GM19395 (cell line): ENCODE data around the gene DIP2C.
"Not testable (repeated sequence)": the region's sequence is repeated elsewhere in the genome, so short reads cannot be mapped to it uniquely, and the experiment has no call there.

Experiments used
- ATAC-seq: cut with Tn5 transposase; IDR thresholded peaks from one replicate; pipeline ENCODE4 v1.9.1; 2021; ENCODE audit warnings: mild to moderate bottlenecking, moderate library complexity; ENCODE audit not compliant: unreplicated experiment

DIP2C gene

DNA sequence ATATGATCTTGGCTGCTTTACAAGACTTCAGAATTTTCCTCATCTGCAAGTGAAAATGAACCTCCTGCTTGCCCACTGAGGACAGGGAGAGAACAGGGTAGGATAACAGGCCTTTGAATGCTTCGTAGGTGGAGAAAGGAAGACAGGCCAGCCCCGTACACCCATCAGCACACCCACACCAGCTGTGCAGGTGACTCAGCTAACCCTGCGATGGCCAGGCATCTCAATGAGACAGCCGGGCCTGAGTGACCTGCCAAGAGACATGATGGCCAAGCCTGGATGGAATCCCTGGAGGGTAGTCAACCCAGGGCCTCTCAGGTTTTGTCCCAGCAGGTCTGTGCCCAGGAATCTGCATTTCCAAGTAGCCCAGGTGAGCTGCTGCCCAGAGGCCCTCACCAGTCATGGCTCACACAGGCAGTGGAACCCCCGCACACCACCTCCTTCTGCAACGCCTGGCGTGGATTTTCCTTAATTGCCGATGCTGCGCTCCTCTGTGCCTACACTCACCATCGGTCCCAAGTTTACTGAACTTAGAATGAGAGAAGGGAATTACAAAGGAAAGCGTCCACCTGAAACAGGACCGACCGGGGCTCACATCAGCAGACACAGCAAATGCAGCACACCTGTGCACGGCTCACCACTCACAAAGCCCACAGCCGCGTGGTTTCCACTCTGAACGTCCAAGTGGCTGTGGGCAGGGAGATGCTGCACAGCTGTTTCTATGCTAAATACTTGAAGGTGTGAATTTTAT lies 163.7 kb downstream of the DIP2C start:
- no peak for ATAC-seq

DNA sequence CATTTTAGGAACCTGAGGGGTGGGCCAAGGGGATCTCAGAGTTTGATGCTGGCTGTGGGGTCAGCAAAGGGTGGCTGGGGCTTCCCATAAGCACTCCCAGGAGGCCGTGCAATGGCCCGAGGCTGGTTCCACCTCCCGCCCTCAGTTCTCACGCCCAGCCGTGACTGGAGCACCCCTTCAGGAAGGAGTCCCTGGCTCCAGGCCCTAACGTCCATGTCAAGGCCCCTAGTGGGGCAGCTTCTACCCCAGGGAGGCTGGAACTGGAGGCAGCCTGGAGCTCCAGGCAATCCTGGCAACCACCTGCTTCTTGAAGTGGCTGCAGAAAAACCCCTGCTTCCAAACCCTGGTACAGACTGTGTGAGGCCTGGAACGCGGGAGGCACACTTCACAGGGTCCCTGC lies 165.5 kb downstream of the DIP2C start:
- no peak for ATAC-seq

DNA sequence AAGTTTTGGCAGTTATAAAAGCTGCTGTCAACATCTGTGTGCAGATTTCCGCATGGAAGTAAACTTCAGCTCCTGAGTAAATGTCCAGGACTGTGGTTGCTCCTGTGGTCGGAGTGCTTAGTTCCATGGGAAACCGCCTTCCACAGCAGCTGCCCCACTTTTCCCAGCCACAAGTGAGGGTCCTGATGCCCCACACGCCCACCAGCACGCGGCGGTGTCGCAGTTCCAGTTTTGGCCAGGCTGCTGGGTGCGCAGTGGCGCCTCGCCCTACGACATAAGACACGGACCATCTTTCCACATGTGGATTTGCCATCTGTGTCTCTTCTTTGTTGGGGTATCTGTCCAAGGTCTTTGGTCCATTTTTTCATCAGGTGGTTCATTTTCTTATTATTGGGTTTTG lies 167.1 kb downstream of the DIP2C start:
- ATAC-seq: no peak

DNA sequence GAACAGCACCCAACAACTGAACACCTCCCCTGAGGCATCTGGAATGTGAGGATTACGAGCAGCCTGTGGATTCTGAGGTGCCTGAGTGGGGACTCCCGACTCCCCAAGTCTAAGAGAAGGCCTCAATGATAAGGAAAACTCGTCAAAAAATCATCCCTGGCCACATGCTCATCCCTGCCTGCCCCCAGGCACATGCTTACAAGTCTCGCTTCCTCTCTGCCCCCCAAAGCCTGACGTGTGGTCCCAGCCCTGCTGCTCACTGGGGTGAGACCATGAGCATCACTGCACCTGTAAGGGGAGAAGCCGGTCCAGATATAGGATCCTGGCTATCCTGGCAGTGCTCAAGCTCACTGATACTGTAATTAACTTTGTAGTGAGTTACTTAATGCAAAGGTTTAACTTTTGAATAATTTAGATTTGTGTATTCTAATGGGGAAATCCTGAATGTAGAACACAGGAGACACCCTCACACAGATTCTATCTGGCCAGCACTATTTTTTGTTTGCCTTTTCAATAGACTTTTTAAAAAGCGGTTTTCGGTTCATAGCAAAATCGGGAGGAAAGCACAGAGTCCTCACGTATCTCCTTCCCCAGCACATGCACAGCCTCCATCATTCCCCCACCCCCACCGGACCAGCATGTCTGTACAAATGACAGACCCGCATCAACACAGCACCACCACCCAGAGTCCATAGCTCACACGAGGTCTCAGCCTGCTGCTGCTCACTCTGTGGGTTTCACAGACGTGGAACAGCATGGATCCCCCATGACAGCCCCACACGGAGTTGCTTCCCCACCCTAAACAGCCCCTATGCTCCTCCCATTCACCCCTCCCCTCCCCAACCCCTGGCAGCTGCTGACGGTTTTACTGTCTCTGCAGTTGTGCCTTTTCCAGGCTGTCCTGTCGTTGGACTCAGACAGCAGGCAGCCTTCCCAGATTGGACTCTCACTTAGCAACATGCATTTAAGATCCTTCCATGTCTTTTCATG lies 167.9 kb downstream of the DIP2C start:
- ATAC-seq: no peak

DNA sequence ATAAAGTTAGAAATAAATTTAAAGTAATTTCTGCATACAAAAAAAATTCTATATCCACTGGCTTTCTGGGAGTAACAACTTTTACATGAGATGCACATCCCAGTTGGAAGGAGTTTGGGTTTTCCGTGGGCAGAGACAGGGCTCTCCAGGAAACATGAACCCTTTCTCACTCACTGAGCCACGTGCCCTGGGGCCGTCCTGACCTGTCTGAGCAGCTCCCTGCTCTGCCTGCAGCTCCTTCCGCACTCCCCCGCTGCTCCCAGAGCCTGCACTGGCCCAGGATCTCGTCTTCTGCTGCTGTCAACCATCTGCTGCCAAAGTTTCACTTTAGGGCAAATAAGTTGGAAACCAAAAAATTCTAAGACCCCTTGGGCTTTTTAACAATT lies 169.1 kb downstream of the DIP2C start:
- no peak for ATAC-seq

DNA sequence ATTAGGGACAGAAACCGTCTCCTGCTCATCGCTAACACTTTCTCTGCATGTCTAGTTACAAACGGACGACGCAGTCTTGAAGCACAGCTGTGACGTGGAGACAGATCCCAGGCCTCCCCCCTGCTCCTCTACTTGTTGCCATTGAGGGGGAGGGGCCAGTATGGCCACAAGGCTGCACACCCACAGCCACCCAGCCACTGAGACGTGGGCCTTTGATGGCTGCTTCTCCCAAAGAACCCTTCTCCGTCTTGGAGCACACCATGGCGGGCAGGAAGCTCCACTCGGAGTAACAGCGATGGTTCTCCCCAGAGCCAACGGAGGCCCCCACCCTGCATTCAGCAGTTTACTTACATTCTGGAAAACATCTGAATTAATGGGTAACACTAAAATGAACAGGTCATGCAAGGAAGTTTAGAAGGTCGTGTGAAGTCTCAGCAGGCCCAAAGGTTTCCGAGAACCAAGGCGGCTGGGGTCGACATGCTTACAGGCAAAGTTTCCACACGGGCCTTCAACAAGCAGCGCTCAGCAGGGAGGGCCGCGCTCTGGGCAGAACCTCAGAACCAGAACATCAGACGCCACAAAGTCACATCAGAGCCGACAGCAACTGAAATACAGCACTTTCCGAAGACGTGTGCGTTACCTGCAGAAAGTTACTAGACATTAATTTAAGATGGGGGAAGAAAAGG lies 169.6 kb downstream of the DIP2C start:
- no peak for ATAC-seq

DNA sequence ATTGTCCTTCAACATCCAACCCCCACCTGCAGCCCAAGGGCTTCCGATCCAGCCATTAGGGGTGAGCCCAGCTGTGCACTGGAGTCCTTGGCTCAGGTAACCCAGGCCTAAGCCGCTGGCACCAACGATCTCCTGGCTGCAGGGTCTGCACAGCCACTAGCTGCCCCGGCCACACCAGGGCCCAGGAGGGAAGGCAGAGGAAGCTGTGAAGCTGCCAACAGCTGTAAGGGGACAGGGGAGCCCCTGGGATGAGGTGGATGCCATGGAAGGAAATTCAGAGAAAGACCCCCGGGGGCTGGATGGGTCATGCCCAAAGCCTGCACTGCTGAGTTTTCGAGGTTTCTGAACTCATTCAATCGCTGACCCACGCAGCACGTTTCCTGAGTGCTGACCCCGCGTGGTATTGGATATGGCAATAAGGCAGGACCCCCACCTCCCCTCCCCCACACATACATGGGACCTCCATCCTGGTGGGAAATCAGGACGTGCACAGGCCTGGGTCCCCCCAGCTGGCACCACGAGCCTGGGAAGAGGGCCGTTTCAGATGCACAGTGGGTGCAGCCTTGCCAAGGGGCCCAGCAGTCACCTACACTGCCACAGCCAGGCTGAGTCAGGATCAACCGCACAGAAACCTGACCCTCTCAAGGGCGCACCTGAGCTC lies 170.3 kb downstream of the DIP2C start:
- ATAC-seq: no peak

DNA sequence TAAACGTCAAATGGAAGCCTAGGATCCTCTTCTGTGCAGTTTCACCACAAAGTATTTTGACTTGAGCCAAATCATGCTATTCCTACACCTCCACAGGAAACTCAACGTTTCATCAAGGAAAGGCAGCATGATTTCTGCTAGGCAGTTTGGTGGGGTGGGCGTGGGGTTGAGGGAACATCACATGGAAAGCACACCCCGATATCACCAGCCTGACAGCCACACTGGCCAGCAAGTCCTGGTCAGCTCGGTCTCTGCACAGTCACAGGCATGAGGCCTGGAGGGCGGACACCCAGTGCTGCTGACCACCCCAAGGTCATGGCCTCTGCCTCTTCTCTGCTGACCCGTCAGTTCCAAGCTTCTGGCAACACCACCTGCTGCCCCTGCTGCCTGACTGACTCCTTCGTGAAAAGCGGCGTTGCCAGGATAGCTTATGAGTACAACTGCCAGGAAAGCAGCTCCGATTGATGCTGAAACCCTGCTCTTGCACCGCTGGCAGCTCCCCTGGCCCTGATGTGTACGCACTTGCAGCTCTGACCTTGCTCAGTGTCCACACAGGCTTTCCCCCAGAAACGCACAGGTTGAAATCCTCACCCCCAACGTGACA lies 171.5 kb downstream of the DIP2C start:
- ATAC-seq: no peak

DNA sequence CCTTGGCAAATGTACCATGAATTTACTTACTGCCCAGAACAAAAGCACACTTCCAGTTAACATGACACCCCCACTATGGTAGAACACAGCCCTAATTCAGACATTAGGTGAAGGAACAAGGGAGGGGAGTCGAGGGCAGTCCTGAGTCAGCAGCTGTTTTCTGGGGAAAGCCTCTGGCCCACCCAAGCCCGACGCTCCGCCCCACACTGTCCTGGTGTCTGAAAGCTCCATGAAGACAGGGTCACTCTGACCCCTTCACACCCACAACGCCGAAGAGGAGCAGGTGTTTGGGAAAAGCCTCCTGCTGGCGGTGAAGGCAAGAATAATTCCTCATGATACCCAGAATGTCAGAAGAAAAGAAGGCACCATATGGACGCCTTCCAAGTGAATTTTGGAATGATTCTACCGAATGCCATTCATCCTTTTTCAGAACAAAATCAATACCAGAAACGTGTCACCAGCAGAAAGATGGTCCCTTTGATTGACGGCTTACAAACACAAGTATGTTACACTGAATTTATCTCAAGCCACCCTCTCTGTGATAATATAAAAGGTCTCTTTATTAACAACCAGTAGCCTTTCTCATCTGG lies 172.1 kb downstream of the DIP2C start:
- ATAC-seq: no peak

DNA sequence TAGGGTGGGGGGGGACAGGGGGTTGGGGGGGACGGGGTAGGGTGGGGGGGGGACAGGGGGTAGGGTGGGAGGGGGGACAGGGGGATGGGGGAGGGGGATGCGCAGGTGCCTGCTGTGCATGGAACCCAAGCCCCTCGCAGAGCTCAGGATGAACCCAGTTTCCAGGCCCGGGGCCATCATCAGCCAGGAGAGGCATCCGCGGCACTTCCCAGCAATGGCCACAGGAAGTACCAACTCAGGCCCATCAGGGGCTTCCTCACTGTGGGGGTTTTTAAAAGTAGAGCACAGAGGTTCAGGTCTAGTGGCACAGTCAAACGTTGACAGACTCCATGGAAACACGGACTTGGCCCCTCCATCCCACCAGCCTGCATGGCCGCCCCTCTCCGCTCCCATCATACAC lies 172.7 kb downstream of the DIP2C start:
- no peak for ATAC-seq

DNA sequence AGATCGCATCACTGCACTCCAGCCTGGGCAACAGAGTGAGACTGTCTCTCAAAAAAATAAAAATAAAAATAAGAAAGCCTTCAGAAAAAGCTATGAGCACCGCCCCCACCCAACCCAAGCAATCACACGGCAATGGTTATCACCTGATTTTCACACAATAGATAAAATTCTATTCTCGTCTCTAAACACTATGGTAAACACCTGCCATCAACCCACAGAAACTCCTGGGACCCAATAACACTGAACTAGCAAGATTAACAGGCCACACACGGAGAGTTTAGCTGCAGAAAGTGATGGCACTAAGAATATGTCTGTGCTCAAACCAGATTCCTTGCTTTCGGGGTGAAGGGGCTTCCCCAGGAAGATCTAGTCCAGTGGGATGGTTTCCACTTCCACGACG lies 173.8 kb downstream of the DIP2C start:
- no peak for ATAC-seq

DNA sequence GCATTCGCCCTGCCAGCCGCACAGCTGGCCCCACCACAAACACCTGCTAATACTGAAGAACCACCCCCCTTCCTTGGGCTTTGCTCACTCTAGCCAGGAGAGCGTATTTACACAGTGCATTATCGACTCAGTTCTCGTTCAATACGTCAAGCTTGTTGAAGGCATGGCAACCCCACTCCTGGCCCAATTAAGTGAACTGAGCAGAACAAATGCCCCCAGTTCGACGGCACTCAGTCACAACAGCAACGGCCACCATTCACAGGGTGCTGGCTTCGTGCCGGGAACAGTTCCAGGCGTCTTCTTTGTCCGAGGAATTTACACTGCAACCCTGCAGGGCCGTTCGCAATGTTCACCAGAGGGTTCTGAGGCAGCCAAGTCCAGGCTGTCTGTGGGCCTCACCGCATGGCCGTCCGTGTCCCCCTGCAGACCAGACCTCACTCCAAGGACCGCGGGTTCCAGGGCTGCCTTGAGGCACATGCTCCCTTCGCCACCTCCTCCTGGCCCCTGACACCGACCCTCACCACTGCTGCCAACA lies 175.3 kb downstream of the DIP2C start:
- no peak for ATAC-seq

DNA sequence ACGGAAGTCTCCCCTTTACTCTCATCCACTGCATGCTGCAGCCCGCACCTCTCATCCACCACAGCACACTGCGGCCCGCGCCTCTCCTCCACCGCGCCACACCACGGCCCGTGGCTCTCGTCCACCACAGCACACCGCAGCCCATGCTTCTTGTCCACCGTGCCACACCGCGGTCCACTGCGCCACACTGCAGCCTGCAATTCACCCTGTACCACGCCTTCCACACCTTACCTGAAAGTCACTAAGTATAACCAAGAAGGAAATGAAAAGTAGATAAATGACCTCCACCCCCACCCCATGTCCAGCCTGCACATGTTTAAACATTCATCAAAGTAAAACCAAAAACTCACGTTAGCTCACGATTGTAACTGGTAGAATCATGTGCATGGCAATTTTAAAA lies 176.1 kb downstream of the DIP2C start:
- ATAC-seq: peak; percentile 61

DNA sequence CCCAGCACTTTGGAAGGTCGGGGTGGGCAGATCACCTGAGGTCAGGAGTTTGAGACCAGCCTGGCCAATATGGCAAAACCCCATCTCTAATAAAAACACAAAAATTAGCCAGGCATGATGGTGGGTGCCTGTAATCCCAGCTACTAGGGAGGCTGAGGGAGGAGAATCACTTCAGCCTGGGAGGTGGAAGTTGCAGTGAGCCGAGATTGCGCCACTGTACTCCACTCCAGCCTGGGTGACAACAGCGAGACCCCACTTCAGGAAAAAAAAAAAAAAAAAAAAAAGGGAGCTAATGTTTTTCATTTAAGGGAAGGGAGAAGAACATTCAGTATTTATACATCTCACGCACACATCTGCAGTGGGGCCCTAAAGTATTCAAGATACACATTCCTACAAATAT lies 176.8 kb downstream of the DIP2C start:
- ATAC-seq: not testable (repeated sequence)

DNA sequence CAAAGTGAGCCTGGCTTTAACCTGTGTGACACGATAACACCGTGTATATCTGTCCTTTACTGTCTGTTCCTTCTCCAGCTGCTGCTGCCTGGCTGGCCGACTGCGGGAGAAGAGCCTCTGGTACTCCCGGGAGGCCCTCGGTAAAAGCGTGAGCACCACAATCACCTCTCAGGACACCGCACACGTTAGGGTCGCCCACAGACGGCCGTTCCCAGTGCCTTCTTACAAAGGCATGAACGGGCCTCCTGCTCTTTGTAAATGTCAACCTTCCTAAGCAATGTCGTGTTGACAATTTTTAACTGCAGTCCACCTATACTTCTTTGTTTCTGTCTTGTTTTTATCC lies 177.6 kb downstream of the DIP2C start:
- no peak for ATAC-seq

DNA sequence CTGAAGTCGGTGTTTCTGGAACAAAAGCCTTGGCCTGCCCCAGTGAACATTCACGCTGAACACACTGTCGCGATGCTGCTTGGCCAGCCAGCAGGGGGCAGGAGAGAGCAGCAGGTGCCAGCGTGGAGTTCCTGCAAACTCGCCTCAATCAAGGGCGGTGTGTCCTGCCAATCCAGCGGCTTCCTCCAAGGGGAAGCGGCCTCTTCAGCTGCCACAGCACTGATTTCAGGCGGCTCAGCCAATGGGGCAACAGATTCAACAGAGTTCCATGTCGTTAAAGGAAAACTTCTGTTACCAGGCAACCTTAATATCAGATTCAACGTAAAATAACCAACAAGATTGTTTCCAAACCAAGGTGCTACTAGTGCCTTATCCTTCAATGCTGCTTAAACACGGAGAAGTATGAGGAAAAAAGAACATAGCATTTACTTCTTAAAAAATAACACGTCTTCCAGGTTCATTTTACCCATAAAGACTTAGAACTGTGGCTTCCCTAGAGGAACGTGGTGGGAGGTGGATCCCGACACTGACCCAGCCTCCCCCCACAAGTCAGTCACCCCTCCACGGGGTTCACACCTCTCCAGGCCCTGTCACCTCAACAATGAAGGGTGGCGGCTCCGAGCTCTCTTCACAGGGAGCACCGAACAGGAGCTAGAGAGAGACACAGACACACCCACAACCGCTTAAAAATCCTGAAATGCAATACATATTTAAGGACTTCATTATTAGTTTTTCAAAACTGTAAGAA lies 178.2 kb downstream of the DIP2C start:
- no peak for ATAC-seq

DNA sequence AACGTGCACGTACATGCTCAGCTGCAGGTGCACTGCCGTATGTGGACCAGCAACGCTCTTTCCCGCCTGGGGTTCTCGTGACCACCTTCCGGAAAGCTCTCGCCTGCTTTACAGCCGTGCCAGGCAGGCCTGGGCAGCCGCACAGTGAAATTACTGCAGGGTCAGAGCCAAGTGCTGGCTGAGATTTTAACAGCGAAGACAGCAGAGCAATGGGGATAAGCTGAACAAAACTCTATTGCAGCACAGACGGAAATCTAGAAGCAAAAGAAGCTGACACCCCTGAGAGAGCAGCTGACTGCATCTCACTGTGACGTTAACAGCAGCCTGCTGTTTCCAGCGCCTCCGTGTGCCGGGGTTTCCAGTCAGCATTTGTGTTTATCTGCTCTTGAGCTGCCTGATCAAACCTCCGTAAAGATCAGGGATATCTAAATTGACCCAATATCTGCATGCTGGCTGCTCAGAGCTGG lies 179.0 kb downstream of the DIP2C start:
- no peak for ATAC-seq

DNA sequence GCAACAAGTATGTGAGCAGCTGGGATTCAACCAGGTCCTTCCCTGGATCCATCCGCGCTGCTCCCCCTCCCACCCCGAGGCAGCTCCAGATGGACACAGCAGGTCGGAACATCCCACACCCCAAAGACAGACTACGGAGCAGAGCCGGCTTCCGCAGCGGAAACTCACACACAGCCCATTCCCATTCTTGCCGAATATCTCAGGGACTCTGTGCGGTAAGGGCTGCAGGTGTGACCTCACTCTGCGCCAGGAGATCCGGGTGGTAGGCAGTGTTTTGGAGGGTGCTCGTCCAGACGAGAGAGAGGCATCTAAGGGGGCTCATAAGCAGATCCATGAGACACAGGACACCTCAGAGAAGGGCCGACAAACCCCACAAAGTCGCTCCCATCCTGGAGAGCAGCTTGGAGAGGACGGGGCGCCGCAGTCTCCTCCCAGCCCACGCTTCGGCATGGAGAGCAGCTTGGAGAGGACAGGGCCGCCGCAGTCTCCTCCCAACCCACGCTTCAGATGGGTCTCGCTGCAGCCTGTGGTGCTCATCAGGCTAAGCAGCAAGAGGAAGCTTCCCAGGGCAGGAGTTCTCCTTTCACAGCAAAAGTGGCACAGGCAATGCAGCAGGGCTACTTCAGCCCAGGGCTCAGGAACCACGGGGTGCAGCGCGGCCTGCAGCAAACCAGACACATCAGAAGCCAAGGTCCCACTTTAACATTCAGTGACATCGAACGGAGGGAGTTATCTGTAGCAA lies 179.9 kb downstream of the DIP2C start:
- ATAC-seq: no peak

DNA sequence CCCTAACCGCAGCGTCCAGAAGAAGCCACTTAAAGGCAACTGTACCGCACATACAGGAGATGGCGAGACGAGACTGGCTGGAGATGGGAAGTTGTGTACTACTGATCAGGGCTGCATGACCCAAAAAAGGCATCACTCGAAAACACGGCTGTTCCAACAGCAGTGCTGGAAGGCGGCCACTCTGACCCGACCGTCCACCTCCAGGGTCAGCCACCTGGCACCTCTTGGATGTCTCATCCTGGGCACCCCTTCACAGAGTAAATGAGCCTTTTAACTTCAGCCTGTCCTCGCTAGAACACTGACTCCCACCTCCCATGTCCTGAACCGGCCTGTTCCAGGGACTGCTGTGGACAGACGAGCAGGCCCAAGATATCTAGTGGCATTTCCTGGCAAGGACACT lies 180.7 kb downstream of the DIP2C start:
- no peak for ATAC-seq
